ENCODE results near the gene SLC25A29.
"Not testable (repeated sequence)": the region's sequence is repeated elsewhere in the genome, so short reads cannot be mapped to it uniquely, and the experiment has no call there.

Gene SLC25A29

GRCh38 chr14:100292776-100293461 lies 13.3 kb downstream of the SLC25A29 start:
- DNase-seq, result no peak

GRCh38 chr14:100292301-100292775 lies 13.9 kb downstream of the SLC25A29 start:
- no peak for DNase-seq

- no peak for DNase-seq
These were observed 14.8 kb downstream of the SLC25A29 start for GRCh38 chr14:100291305-100292075.

- no peak for DNase-seq
These were observed 15.5 kb downstream of the SLC25A29 start for GRCh38 chr14:100290607-100291304.

- DNase-seq, result no peak
These were observed 16.2 kb downstream of the SLC25A29 start for GRCh38 chr14:100289916-100290606.

GRCh38 chr14:100288382-100289185 lies 17.7 kb downstream of the SLC25A29 start:
- no peak for DNase-seq

GRCh38 chr14:100287998-100288295 lies 18.3 kb downstream of the SLC25A29 start:
- DNase-seq, result not testable (repeated sequence)

GRCh38 chr14:100287202-100287997 lies 18.8 kb downstream of the SLC25A29 start:
- DNase-seq, result no peak

GRCh38 chr14:100286484-100287191 lies 19.6 kb downstream of the SLC25A29 start:
- DNase-seq, result no peak

- no peak for DNase-seq
These were observed 20.3 kb downstream of the SLC25A29 start for GRCh38 chr14:100285913-100286400.

GRCh38 chr14:100285021-100285912 lies 21.0 kb downstream of the SLC25A29 start:
- peak; percentile 32 for DNase-seq

- no peak for DNase-seq
These were observed 22.0 kb downstream of the SLC25A29 start for GRCh38 chr14:100283984-100284881.

GRCh38 chr14:100283436-100283835 lies 22.8 kb downstream of the SLC25A29 start:
- DNase-seq, result not testable (repeated sequence)

GRCh38 chr14:100282766-100283419 lies 23.4 kb downstream of the SLC25A29 start:
- no peak for DNase-seq

- no peak for DNase-seq
These were observed 24.2 kb downstream of the SLC25A29 start for GRCh38 chr14:100282083-100282350.

GRCh38 chr14:100281286-100282082 lies 24.8 kb downstream of the SLC25A29 start:
- no peak for DNase-seq

GRCh38 chr14:100279563-100279962 lies 26.7 kb downstream of the SLC25A29 start:
- DNase-seq, result no peak

Data from MV-4-11 (cell line).